ENCODE results near the gene COG8.

DNA sequence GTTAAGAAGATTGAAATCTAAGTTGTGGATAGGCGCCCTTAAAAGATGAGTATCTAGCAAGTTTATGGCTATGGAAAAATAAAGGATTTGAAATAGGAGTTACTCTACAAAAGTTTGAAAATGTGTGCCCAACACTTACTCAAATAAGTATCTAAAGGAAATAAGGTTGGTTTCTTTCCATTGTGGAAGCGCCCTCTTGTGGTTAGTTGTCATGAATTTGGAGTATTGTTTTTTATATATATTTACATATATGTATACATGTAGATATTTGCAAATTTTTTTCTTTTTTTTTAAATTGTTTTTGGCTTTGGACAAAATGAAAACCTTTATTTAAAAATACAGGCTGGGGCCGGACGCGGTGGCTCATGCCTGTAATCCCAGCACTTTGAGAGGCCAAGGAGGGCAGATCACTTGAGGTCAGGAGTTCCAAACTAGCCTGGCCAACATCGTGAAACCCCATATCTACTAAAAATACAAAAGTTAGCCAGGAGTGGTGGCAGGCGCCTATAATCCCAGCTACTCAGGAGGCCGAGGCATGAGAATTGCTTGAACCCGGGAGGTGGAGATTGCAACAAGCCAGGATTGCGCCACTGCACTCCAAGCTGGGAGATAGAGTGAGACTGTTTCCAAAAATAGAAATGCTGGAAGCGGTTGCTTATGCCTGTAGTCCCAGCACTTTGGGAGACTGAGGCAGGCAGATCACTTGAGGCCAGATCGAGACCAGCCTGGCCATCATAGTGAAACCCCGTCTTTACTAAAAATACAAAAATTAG, 52.2 kb downstream of the COG8 start:
- TF ChIP-seq, protein P1, sequence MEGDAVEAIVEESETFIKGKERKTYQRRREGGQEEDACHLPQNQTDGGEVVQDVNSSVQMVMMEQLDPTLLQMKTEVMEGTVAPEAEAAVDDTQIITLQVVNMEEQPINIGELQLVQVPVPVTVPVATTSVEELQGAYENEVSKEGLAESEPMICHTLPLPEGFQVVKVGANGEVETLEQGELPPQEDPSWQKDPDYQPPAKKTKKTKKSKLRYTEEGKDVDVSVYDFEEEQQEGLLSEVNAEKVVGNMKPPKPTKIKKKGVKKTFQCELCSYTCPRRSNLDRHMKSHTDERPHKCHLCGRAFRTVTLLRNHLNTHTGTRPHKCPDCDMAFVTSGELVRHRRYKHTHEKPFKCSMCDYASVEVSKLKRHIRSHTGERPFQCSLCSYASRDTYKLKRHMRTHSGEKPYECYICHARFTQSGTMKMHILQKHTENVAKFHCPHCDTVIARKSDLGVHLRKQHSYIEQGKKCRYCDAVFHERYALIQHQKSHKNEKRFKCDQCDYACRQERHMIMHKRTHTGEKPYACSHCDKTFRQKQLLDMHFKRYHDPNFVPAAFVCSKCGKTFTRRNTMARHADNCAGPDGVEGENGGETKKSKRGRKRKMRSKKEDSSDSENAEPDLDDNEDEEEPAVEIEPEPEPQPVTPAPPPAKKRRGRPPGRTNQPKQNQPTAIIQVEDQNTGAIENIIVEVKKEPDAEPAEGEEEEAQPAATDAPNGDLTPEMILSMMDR (IDR thresholded peaks at IDR 0.05), result peak; percentile 86
- TF ChIP-seq ZFX (IDR thresholded peaks at IDR 0.05; ENCODE audit: borderline replicate concordance), result no peak
